NCI-H2107 (cell line): Measurements from ENCODE around the gene CCDC57.
A peak's percentile ranks its signal among the peaks of the same experiment; 100 is the strongest.

Experiments used
- DNase-seq: peaks from one replicate; lab custom pipeline; 2025; lab: John Stamatoyannopoulos, UW

The CCDC57 gene

DNA sequence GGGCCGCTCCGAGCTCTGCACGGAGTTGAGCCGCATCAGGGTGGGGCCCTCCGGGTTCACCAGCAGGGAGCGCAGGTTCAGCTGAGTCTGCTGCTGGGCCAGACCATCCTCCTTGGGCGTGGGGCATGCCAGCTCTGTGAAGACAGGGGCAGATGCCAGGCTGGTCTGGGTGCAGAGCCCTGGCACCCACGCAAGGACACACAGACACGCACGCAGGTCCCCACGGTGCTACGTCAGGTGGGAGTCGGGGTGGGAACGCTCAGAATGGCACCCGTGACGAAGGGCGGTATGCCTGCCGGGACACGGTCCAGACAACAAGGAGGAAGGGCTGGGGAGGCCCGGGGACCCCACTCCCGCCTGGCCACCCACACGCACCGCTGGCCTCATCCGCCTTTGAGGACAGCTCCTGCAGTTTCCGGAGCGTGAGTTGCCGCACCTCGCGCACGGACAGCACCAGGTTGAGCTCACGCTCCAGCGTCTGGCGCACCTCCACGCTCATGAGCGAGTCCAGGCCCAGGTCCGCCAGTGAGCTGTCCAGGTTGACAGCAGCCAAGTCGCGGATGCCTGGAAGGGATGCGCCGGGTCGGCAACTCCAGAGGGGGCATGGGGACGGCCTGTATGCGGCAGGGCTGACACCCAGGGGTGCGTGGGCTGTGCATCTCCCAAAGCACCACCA, 131.7 kb downstream of the CCDC57 start:
- no peak for DNase-seq

DNA sequence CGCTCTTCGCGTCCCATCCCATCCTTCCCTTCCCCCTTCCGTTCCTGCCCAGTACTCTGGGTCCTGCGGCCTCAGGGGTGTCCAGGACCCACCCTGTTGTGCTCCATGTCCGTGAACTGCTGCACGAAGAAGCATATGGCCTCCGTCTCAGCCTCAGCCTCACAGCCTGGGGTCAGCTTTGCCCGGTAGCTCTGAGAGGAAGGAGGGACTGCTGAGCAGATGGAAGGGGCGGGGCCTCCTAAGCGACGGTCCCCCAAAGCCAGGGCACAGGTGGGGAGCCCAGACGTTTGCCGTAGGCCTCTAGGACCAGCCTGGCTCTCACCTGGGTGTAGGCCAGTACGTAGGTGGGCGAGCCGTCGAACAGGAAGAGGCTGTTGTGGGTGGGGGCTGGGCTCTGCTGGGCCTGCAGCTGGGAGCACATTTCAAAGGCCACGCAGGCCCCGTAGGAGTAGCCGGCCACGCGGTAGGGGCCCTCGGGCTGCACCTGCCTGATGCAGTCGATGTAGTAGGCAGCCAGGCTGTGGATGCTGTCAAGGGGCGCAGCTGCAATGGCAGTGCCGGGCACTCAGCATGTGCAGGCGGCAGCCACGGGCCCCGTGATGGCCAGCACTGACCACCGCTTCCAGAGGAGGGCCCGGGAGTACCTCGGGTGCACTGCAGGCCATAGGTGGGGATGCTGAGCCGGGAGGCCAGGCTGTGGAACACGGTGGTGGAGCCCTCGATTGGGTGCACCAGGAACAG, 132.4 kb downstream of the CCDC57 start:
- DNase-seq, result no peak

DNA sequence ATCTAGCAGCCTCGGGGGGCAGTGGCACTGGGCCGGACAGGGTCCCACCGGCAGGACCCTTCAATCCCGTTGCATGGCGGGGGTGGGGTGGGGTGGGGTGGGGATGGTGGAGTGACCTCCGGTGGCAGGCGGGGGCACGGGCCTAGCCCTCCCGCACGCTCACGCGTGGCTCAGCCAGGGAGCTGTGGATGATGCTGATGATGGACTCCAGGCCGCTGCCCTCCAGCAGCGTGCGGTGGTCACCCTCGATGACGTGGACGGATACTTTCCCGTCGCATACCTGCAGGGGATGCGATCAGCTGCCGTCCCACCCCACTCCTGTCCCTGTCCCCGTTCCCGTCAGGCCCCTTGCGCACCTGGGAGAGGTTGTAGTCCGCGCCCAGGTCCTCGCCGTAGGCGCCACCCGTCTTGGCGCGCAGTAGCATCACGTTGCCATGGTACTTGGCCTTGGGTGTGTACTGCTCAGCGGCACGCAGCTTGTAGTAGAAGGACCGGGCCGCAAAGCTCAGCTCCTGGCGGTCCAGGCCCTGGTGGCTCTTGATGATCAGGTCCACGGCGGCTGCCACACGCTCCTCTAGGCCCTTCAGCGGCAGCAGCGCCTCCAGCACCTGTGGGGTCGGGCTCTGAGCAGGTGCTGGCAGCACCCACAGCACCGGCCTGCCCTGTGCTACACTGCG, 133.5 kb downstream of the CCDC57 start:
- DNase-seq, result no peak

DNA sequence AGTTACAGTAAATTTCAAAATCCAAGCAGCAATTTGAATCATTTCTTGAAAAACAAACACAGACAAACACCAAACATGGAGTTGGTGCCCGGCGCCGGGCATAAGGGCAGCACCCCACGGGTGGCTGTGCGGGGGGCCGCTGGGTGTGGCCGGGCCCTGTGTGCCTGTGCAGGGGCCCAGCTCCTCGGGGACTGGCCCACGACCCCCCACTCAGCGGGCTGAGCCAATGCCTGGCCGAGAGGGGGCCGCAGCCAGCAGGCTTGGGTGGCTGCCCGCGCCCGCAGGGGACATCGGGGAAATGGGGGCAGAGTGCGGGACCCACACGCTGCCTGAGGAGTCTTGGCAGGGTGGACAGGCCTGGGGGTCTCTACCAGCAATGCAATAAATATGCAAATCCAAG, 134.2 kb downstream of the CCDC57 start:
- DNase-seq, result no peak

DNA sequence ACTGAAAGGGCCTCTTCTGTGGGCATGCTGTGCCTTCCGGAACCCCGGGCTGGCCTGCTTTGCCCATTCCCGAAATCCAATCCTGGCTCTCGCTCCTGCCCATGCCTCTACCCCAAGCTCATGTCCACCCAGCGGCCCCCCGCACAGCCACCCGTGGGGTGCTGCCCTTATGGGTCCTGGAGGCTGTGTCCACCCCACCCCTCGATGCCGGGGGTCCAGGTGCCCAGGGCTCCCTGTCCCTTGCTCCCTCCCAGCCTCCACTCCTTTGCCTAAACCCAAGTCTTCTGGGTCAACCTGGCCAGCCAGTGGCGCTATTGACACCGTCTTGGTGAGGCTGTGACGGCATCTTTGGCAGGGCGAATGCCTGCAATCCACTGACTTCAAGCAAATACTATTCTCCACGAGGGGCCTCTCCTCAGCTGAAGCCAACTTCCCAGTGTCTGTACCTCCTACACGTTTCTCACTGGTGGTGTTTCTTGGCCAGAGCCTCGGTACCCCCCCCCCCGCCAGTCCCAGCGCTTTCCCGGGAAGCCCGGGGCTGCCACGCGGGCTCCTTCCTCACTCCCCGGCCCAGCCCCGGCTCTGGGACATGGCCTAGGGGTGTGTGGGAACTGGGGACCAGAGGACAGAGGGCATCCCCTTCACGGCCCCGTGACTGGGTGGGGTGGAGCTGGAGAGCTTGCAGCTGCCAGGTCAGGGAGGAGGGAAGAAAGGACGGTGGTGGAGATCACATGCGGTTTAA, 134.9 kb downstream of the CCDC57 start:
- DNase-seq, result no peak

DNA sequence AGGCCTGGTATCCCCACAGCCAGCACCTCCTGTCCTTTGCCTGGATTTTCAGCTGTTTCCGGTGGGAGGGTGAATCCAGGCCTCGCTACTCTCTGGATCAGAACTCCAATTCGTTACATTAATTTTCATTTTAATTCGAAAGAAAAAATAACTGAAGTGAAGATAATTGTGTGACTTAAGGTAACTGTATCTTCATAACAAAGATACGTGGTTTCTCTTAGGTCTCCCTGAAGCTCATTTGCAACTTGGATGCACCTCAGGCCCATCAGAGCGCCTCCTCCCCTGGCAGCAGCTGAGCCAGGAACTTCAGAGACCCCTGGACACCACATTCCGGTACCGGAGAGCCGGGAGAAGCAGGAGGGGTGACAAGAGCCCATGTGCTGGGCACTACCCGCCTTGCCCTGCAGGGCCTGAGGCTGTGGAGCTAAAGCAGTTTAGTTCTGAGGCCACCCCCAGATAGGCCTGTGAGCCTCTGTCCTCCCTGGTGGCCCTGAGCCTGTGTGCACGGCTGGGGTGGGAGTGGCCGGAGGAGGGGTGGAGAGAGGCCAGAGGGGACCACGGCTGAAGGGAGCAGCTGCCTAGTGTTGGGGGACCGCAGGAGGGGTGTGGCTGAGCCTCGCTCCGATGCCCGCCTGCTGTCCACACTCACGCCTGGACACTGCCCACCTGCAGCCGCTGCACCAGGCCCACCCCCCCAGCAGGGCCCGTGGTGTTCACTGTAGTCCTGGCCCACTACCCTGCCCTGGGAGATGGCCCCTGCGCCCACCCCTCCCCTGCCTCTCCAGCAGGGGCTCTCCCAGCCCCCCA, 135.7 kb downstream of the CCDC57 start:
- DNase-seq, result no peak

DNA sequence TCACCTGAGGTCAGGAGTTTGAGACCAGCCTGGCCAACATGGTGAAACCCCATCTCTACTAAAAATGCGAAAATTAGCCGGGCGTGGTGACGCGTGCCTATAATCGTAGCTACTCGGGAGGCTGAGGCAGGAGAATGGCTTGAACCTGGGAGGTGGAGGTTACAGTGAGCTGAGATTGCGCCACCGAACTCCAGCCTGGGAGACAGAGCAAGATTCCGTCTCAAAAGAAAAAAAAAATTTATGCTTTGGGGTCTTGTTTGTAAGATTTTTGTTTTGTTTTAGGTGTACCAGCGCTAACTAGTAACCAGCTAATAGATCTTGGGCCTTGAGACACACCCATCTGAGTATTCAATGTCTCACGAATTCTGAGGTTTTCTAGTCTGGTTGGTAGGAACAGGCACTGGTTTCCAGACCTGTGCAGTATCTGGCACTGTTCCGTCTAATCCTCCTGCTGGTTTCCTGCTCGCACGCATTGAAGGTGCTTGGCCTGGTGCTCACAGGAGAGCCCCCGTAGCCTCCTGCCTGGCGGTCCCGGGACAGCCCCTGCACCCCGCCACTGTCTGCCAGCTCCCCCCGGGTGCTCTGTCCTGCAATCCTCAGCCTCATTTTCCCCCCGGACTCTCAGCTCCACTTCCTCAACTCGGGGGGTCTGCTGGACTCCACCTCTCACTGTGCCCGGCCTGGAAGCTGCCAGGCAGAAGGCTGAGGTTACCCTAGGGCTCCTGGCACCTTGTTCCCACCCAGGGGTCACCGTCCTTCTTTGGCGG, 136.4 kb downstream of the CCDC57 start:
- no peak for DNase-seq

DNA sequence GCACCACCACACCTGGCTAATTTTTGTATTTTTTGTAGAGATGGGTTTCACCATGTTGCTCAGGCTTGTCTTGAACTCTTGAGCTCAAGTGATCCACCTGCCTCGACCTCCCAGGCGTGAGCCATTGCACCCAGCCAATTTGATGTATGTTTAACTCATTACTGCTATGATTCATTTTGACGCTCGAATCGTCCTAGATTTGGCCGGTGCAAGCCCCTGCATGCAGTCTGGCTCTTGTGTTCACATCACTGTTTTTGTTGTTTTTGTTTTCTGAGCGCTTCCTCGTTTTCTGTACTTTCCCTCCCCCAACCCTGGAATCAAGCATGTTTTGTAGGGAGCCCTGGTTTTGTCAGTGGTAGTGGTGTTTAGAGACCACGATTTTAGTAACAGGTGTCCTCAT, 139.2 kb downstream of the CCDC57 start:
- DNase-seq, result no peak

DNA sequence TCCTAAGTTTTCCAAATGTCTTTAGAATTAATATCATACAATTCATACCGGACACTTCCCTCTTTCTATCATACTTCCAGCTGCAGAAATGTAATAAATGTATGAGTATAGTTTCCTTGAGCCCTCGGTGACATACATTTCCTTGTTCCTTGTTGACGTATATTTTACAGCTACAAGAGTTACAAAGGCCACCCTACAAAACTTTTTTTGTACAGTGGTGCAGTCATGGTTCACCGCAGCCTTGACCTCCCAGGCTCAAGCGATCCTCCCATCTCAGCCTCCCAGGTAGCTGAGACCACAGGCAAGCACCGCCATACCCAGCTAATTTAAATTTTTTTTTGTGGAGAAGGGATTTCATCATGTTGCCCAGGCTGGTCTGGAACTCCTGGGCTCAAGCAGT, 139.8 kb downstream of the CCDC57 start:
- DNase-seq, result no peak

DNA sequence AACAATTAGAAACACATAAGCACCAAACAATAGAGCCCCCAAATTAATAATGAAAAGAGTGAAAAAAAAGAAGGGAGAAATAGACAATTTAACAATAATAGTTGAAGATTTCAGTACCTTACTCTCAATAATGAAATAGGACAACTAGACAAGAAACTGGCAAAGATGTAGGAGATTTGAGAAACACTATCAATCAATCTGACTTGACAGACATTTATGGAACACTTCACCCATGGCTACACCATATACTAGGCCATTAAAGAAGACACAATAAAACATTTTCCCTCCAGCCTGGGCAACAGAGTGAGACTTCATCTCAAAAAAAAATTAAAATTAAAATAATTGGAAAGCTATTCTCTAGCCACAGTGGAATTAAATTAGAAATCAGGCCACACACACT, 142.0 kb downstream of the CCDC57 start:
- DNase-seq, result no peak

DNA sequence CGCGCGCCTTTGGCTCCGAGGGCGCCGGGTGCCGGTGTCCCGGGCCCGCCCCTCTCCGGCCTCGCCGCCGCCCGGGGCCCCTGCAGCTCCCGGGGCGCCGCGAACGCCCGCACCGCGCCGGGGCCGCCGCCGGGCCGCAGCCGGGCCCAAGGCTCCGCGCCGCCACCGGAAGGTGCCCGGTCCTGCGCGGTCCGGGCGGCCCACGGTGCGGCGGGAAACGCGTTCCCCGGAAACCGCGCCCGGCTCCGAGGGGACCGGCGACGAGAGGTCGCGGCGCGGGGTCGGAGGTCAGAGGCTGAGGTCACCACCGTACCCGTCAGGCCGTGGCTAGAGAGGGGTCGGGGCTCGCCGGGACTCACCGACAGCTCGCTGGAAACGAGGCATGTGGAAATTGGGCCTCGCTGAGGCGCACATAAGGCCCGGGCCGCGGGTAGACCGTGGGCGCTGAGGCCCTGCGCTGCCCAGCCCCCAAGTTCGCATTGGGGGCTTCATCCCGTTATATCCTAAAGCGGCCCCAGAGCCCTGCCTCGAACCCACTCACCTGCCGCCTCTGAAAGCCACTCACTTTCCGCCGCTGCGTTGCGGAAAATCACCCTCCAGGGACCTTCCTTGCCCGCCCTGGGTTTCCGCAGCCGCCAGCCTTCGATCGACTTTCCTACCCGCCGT, 146.9 kb downstream of the CCDC57 start, which contains the start of gene DUS1L:
DUS1L (minus strand) TSS at position 167 of the 666 bp plus-strand sequence. CDS start 745 bp downstream, outside the sequence.
- DNase-seq, result peak; percentile 11

DNA sequence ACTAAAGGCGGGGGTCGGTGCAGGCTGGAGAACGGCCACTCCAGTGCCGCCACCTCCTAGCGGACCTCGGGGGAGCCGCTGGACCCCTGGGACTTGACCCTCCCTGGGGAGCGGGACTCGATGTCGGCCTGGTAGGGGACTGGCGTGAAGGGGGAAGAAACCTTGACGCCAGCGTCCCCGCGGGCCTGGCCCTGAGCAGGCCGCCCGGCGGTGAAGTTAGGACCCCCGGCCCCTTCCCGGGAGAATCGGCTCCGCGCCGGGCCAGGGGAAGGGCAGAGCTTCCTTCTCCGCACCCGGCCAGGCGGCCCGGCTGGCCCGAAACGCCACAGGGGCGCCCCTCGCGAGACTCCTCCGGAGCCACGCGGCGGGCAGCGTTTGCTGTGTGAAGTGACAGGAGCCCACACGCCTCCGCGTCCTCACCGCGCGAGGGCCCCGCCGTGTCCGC, 147.4 kb downstream of the CCDC57 start:
- no peak for DNase-seq

DNA sequence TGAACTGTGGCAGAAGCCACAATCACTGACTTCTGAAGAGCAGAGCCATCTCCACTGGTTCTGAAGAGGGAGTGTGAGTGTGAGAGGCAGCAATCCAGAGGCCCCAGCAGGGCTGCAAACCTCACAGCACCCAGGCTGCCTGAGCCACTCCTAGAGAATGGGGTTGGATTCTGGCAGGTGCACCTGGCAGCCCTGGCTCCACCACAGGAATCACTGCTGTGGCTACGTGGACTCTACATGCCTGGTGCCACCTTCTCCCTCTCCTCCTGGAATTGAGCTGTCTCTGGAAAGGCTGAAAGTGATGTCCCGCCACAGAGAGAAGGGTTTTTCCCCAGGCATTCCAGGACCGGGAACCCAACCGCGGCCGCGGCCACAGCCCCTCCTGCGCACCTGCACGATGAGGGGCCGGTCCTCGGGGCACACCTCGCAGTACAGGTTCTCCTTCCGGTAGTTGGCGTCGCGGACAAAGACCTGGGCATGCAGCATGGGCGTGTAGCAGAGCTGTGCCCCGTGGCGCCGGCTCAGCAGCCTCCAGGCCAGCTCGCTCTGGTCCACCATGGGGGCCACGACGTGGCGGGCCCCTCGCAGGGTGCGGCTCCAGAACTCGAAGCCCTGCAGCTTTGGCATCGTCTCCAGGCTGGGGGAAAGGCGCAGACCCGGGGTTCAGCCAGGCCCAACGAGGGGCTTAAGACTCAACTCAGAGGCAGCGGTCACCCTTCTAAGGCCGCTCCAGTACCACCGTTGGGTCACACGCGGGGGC, 148.0 kb downstream of the CCDC57 start:
- peak; percentile 22 for DNase-seq

DNA sequence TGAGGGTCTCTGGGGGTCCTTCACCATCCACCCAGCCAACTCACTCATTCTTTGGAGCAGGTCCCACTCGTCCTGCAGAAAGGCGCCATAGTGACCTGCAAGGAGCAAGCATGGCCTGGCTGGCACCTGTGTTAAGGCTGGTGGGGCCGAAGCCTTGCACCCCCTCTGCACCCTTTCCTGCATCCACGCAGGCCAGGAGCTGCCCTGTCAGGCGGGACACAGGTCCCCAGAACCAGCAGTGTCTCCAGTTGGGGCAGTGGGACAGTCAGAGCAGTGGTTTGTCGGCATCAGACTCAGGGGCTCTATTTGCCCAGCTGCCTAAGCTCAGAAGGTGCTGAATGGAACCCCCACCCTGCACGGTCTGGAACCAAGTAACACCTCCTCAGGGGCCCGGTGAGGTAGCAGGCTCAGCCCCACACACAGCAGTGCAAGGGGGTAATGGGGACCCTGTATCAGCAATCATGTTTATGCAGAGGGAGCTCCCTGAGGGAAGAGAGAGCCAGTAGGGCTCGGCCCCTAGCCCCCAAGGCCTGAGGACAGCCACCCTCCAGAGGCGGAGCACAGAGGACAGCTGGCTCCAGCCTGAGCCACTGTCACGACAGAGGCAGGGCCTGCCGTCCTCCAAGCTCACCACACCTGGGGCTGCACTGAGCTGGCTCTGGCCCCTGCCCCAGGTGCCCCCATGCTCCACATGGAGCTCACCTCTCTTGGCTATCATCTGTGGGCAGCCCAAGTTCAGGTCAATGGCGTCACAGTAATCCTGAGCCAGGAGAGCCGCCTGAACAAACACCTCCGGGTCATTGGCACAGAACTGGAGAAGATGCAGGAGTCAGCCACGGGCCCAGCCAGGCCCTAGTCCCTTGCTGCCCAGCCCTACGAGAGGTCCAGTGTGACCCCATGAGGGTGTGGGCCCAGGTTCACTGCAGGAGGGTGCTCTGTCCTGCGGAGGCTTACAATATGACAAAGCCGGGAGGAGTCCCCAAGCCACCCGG, 148.9 kb downstream of the CCDC57 start:
- no peak for DNase-seq

DNA sequence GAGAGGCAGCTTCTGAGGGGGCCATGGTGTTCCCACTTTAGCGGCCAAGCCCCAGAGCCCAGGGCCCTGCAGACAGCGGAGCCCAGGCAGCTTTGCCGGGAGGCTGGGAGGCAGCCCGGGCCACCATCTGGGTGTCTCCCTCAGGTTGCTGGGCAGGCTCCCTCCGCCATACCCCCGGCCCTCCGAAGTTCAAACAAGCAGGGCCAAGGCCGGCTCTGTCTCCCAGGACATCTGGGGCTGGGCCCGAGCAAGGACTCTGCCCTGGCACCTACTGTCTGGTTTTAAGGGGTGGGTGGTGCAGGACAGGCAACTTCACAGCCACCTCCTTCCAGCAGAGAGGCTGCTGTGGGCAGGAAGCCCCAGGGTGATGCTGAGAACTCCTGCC, 149.7 kb downstream of the CCDC57 start:
- DNase-seq, result no peak

DNA sequence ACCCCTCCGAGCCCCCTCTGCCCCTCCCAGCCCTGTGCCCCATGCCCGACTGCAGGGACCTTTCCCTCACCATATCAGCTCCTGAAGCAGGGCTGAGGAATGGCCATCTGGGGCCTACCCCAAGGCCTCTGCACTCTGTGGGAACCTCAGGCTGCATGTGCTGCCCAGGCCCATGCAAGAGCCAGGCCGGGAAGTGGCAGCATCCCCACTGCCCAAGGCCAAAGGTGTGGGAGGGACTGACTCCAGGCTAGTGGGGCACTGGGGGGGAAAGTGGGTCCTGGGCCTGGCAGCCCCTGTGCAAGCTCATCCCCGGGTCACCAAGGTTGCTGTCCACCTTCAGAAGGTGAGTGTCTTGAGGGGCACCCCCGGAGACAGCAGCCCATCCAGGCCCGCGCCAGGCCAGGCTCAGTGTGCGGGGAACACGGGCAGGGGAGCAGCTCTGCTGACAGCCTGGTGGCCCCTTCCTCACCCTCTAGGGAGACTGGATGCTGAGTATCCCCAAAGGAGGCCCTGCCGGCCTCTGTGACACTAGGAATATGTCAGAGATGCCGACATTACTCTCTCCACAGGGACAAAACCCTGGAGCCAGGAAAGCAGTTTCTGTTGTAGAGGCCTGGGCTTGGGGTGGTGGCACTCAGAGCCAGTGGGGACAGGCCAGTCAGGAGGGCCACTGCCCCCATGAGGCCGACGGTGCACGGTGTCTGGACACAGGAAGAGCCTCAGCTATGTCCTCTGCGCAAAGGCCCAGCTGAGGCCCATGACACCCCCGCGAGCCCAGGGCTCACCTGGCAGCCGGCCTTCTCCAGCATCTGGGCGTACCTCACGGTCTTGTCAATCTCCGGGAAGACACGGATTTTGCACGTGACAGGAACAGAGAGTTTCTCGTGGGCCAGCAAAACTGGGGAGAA, 150.3 kb downstream of the CCDC57 start:
- no peak for DNase-seq
